ENCODE measurements around the gene TENM4. TPM values are rescaled to one million over a fixed set of nuclear protein-coding genes. Genes with fewer than 3 reads are reported as not detected.

TENM4 gene
- total RNA-seq, 4 donors from 2014 or later = 5.5 to 12.3 (median 8.9) TPM

DNA sequence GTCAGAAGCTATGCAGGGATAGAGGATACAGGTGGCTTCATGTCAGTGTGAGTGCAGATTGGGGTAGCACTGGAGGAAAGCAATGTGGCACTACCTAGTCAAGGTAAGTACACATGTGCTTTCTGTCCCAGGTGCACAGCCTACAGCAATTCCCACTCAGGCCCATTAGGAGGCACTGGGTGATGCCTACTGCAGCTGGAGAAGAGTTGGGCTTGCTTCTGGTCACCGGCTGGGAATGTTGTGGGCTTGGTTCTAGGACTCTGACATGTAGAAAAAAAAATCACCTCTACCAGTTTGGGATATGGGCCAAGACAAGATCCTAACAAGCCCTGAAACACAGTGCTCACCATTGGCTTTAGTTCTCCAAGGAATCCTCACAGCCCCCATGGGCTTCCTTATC is 69.7 kb downstream of the TENM4 start:
- no peak for ATAC-seq
- no CpG with 5 or more reads among the region's 1 CpG for WGBS, 2 donors (ENCODE audit: low coverage in 1 of 2)
- Histone ChIP-seq H3K4me3 (no peak overlapping the region), H3K4me1 (no peaks in the 10 kb centered on the region), H3K27me3 (no peaks in the 10 kb centered on the region), H3K36me3 (no peaks in the 10 kb centered on the region), H3K9me3 (no peaks in the 10 kb centered on the region), H3K27ac (no peak overlapping the region)
- TF ChIP-seq EP300 (IDR thresholded peaks at IDR 0.05) (no peak), POLR2A (IDR thresholded peaks at IDR 0.05) (no peak), POLR2AphosphoS5 (IDR thresholded peaks at IDR 0.05) (no peak)
- TF ChIP-seq, protein P1, sequence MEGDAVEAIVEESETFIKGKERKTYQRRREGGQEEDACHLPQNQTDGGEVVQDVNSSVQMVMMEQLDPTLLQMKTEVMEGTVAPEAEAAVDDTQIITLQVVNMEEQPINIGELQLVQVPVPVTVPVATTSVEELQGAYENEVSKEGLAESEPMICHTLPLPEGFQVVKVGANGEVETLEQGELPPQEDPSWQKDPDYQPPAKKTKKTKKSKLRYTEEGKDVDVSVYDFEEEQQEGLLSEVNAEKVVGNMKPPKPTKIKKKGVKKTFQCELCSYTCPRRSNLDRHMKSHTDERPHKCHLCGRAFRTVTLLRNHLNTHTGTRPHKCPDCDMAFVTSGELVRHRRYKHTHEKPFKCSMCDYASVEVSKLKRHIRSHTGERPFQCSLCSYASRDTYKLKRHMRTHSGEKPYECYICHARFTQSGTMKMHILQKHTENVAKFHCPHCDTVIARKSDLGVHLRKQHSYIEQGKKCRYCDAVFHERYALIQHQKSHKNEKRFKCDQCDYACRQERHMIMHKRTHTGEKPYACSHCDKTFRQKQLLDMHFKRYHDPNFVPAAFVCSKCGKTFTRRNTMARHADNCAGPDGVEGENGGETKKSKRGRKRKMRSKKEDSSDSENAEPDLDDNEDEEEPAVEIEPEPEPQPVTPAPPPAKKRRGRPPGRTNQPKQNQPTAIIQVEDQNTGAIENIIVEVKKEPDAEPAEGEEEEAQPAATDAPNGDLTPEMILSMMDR (IDR thresholded peaks at IDR 0.05) = no peak

DNA sequence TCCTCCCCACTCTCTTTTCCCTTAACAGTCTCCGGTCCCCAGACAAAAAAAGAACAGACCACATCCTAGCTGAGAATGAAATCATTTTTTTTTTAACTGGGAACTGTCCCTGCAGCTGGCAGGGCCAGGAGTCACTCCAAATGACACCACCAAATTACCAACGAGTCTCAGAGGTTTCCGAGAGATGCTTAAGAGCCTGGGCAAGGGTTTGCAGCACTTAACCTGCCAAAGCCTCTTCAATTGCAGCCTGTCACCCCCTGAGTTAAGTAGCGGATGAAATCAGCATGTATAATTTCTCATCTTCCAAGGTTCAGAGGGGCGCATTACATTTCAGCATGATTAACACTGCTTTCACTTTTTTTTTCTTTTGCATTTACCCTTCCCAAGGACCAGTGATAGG is 71.8 kb downstream of the TENM4 start:
- Histone ChIP-seq H3K27ac (no peak overlapping the region), H3K36me3 (no peaks in the 10 kb centered on the region), H3K4me1 (no peaks in the 10 kb centered on the region), H3K9me3 (no peaks in the 10 kb centered on the region), H3K27me3 (no peaks in the 10 kb centered on the region), H3K4me3 (no peak overlapping the region)
- ATAC-seq = no peak
- TF ChIP-seq EP300 (IDR thresholded peaks at IDR 0.05) = no peak
- TF ChIP-seq, protein P1 (IDR thresholded peaks at IDR 0.05) = no peak
- no peak for TF ChIP-seq POLR2A (IDR thresholded peaks at IDR 0.05)
- WGBS, 2 donors (ENCODE audit: low coverage in 1 of 2) = 79 to 80% methylated on average over 1 to 5 of the region's 5 CpGs

DNA sequence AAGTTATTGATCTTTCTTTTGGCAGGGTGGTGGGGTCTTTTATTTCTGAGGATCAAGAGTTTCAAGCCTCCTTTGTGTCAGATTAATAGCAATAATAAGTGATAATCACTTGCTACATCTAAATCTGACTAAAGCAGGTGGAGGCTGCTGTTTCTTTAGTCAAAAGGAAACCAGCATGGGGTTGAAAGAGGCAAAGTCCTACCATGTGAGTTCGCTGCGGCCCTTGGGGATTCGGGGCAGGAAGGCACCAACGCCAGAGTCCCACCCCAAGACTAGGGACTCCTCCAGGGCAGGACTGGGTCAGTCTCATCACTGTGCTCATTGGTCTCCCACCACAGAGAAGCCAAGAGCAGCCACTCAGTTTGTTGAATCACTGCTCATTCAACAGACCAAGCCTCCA is 73.0 kb downstream of the TENM4 start:
- WGBS, 2 donors (ENCODE audit: low coverage in 1 of 2) = 73 to 80% methylated on average over 3 of the region's 4 CpGs
- H3K4me1 ChIP-seq = no peaks in the 10 kb centered on the region
- no peaks in the 10 kb centered on the region for H3K9me3 ChIP-seq
- H3K36me3 ChIP-seq = no peaks in the 10 kb centered on the region
- no peak for ATAC-seq
- H3K4me3 ChIP-seq = no peak overlapping the region
- no peak overlapping the region for H3K27ac ChIP-seq
- TF ChIP-seq POLR2A (IDR thresholded peaks at IDR 0.05) = no peak
- TF ChIP-seq, protein P1 (IDR thresholded peaks at IDR 0.05) = no peak
- TF ChIP-seq POLR2AphosphoS5 (IDR thresholded peaks at IDR 0.05) = no peak
- no peak for TF ChIP-seq EP300 (IDR thresholded peaks at IDR 0.05)
- H3K27me3 ChIP-seq = no peaks in the 10 kb centered on the region

DNA sequence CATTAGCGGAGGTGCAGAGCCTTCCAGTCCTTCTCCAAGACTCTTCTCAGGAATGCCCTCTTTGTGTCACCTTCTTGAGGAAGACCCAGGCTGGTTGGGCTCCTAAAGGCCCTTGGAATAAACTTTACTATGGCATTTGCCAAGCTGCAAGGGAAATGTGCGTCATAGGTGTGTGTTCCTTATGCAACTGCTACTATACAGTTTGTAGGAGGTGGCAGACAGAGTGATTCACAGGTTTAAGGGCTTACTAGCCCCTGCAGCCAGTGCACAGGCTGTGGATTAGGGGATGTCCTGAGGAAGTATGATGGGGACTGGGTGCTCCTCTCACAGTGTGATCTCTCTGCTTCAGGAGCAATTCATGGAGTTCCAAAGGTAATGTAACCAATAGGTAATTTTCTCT is 74.6 kb downstream of the TENM4 start:
- TF ChIP-seq POLR2A (IDR thresholded peaks at IDR 0.05) (no peak), POLR2AphosphoS5 (IDR thresholded peaks at IDR 0.05) (no peak), EP300 (IDR thresholded peaks at IDR 0.05) (no peak)
- TF ChIP-seq, protein P1 (IDR thresholded peaks at IDR 0.05) = no peak
- no peaks in the 10 kb centered on the region for H3K27me3 ChIP-seq
- no peaks in the 10 kb centered on the region for H3K36me3 ChIP-seq
- ATAC-seq = no peak
- no peak overlapping the region for H3K4me3 ChIP-seq
- WGBS, 2 donors (ENCODE audit: low coverage in 1 of 2) = 86 to 100% methylated on average over 1 of the region's 2 CpGs
- no peaks in the 10 kb centered on the region for H3K4me1 ChIP-seq
- no peak overlapping the region for H3K27ac ChIP-seq
- no peaks in the 10 kb centered on the region for H3K9me3 ChIP-seq

DNA sequence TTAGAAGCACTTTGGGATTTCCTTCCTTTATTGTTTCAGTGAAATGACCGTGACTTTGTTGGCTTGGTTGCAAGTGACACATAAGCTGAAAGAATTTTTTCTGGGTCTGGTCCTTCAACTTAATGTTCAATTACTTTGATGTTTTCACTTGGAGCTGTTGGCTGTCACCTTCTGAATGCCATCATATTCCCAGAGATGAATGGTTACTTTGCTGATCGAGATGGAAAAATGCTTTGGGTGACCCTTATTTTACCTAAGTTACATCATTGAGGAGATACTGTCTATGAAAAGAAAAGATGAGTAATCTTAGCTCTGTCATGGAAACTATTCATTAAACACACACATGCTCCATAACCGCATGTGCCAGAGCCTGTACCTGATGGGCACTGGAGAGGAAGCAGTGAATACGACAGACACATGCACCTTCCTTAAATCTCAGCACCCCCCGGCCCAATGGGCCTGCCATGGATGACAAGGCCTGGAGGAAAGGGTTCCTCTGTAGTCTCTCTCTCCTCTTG is 76.9 kb downstream of the TENM4 start:
- Histone ChIP-seq H3K27ac (no peak overlapping the region), H3K4me1 (no peaks in the 10 kb centered on the region), H3K9me3 (no peaks in the 10 kb centered on the region), H3K36me3 (no peaks in the 10 kb centered on the region), H3K27me3 (no peaks in the 10 kb centered on the region), H3K4me3 (no peak overlapping the region)
- no peak for TF ChIP-seq POLR2A (IDR thresholded peaks at IDR 0.05)
- no peak for TF ChIP-seq POLR2AphosphoS5 (IDR thresholded peaks at IDR 0.05)
- TF ChIP-seq, protein P1 (IDR thresholded peaks at IDR 0.05) = no peak
- TF ChIP-seq EP300 (IDR thresholded peaks at IDR 0.05) = no peak
- no peak for ATAC-seq
- WGBS, 2 donors (ENCODE audit: low coverage in 1 of 2) = 94 to 96% methylated on average over 2 to 5 of the region's 5 CpGs
